ENCODE data around the gene CHRDL1. TPM values are rescaled to one million over a fixed set of nuclear protein-coding genes. Genes with fewer than 3 reads are reported as not detected.

CHRDL1 gene
- total and polyA plus RNA-seq, 2 donors (not counting 1 experiment from before 2014, with no cell fraction given), result not detected

- no peaks in the 10 kb centered on the region for H3K27me3 ChIP-seq (replicated peaks in 1 of 4; ENCODE audit: control extremely low read depth in 1 of 4, control insufficient read depth in 3 of 4, insufficient read depth in 4 of 4, low read length in 3 of 4)
- no peaks in the 10 kb centered on the region for H3K27me3 Mint-ChIP-seq
- no peak overlapping the region for H3K9ac ChIP-seq (ENCODE audit: low read length)
- H4K20me1 ChIP-seq (ENCODE audit: control insufficient read depth, insufficient read depth, low read length, poor library complexity, severe bottlenecking), result no peaks in the 10 kb centered on the region
- no peaks in the 10 kb centered on the region for H3K9me3 ChIP-seq (ENCODE audit: control extremely low read depth in 1 of 3, control insufficient read depth in 2 of 3, insufficient read depth in 1 of 3, low read length in 2 of 3)
- WGBS (ENCODE audit: insufficient coverage), result no CpG with 5 or more reads among the region's 1 CpG
- no peak for TF ChIP-seq EZH2 (IDR thresholded peaks at IDR 0.05; ENCODE audit: borderline replicate concordance, insufficient read depth, low read depth, low read length, poor library complexity, severe bottlenecking)
- TF ChIP-seq CTCF (IDR thresholded peaks at IDR 0.05), result no peak
- H3K4me1 ChIP-seq (ENCODE audit: control insufficient read depth in 2 of 2, insufficient read depth in 2 of 2, low read length in 2 of 2), result no peaks in the 10 kb centered on the region
- no peaks in the 10 kb centered on the region for H3K36me3 ChIP-seq (replicated peaks in 1 of 2; ENCODE audit: control extremely low read depth in 1 of 2, control insufficient read depth in 1 of 2, extremely low read depth in 1 of 2, insufficient read depth in 2 of 2, low read length in 1 of 2)
- intact Hi-C loops (cut with micrococcal nuclease), result no loop called here
- H2AFZ ChIP-seq (ENCODE audit: insufficient read depth, low read depth, low read length, poor library complexity, severe bottlenecking), result no peak overlapping the region
- H3K4me2 ChIP-seq (replicated peaks; ENCODE audit: low read depth, low read length, poor library complexity, severe bottlenecking), result no peak overlapping the region
- no peaks in the 10 kb centered on the region for H3K4me1 Mint-ChIP-seq
- ATAC-seq (ENCODE audit: low read depth) (no peak), DNase-seq (no peak)
- no peaks in the 10 kb centered on the region for H3K79me2 ChIP-seq (ENCODE audit: control insufficient read depth, insufficient read depth, low read length)
- no peak overlapping the region for H3K27ac Mint-ChIP-seq
- CTCF ChIA-PET, result no interaction called here
- no peak overlapping the region for H3K4me3 Mint-ChIP-seq
- no peak overlapping the region for H3K4me3 ChIP-seq (ENCODE audit: control extremely low read depth in 1 of 5, extremely low read depth in 1 of 5, insufficient read depth in 1 of 5, low read depth in 2 of 5, low read length in 4 of 5)
- H3K9me3 Mint-ChIP-seq (ENCODE audit: insufficient read depth), result no peaks in the 10 kb centered on the region
- no peak overlapping the region for H3K27ac ChIP-seq (ENCODE audit: low read length in 2 of 2)
- POLR2A ChIA-PET, result no interaction called here
Observed at GRCh38 chrX:110691446-110691845, 104.2 kb downstream of the CHRDL1 start.

DNA sequence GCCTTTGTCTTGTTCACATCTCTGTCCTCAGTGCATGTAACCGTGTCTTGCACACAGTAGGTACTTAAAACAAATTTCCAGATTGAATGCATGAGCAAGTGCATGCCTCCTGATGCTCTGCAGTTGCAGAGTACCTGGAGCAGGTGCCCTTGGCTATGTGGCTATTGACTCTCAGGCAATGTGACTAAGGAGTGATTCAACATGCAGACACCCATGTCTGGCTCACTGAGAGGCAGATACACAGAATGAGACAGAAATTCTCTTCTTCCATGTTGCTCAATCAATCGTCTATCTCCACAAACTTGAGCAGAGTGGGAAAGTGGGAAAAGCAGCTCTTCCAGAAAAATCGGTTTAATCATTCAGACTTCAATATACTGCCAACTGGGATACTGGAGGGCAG is 111.0 kb downstream of the CHRDL1 start:
- ATAC-seq (ENCODE audit: low read depth) (no peak), DNase-seq (no peak)
- Mint-ChIP-seq H3K4me3 (no peak overlapping the region), H3K4me1 (no peaks in the 10 kb centered on the region), H3K27me3 (no peaks in the 10 kb centered on the region), H3K9me3 (ENCODE audit: insufficient read depth) (no peaks in the 10 kb centered on the region), H3K27ac (no peak overlapping the region)
- Histone ChIP-seq H3K4me2 (replicated peaks; ENCODE audit: low read depth, low read length, poor library complexity, severe bottlenecking) (no peak overlapping the region), H3K9ac (ENCODE audit: low read length) (no peak overlapping the region), H3K4me3 (ENCODE audit: control extremely low read depth in 1 of 5, extremely low read depth in 1 of 5, insufficient read depth in 1 of 5, low read depth in 2 of 5, low read length in 4 of 5) (no peak overlapping the region), H3K4me1 (ENCODE audit: control insufficient read depth in 2 of 2, insufficient read depth in 2 of 2, low read length in 2 of 2) (no peaks in the 10 kb centered on the region), H4K20me1 (ENCODE audit: control insufficient read depth, insufficient read depth, low read length, poor library complexity, severe bottlenecking) (no peaks in the 10 kb centered on the region), H2AFZ (ENCODE audit: insufficient read depth, low read depth, low read length, poor library complexity, severe bottlenecking) (no peak overlapping the region), H3K27me3 (replicated peaks in 1 of 4; ENCODE audit: control extremely low read depth in 1 of 4, control insufficient read depth in 3 of 4, insufficient read depth in 4 of 4, low read length in 3 of 4) (no peaks in the 10 kb centered on the region), H3K79me2 (ENCODE audit: control insufficient read depth, insufficient read depth, low read length) (no peaks in the 10 kb centered on the region), H3K27ac (ENCODE audit: low read length in 2 of 2) (no peak overlapping the region), H3K9me3 (ENCODE audit: control extremely low read depth in 1 of 3, control insufficient read depth in 2 of 3, insufficient read depth in 1 of 3, low read length in 2 of 3) (no peaks in the 10 kb centered on the region), H3K36me3 (replicated peaks in 1 of 2; ENCODE audit: control extremely low read depth in 1 of 2, control insufficient read depth in 1 of 2, extremely low read depth in 1 of 2, insufficient read depth in 2 of 2, low read length in 1 of 2) (no peaks in the 10 kb centered on the region)
- ChIA-PET POLR2A (no interaction called here), CTCF (no interaction called here)
- no CpG with 5 or more reads among the region's 3 CpGs for WGBS (ENCODE audit: insufficient coverage)
- intact Hi-C loops (cut with micrococcal nuclease), result no loop called here
- TF ChIP-seq CTCF (IDR thresholded peaks at IDR 0.05) (no peak), EZH2 (IDR thresholded peaks at IDR 0.05; ENCODE audit: borderline replicate concordance, insufficient read depth, low read depth, low read length, poor library complexity, severe bottlenecking) (no peak)
